AG08395 (cell line): ENCODE results near the gene NEGR1.

Source experiments
- DNase-seq: peaks from one replicate; pipeline ENCODE4 v3.0.0; 2012; ENCODE audit warnings: mixed read lengths, low spot score

The NEGR1 gene

GRCh38 chr1:71351438-71351837 lies 930.9 kb downstream of the NEGR1 start:
- DNase-seq: peak; percentile 7

- DNase-seq: no peak
These were observed 931.5 kb downstream of the NEGR1 start for GRCh38 chr1:71350805-71351204.

GRCh38 chr1:71350330-71350729 lies 932.0 kb downstream of the NEGR1 start:
- no peak for DNase-seq
